Spleen (tissue), 7 donors: ENCODE data around the gene NRDE2.

Source experiments
- POLR2A ChIP-seq, 3 donors: fragments of 450-650 bp; IDR thresholded peaks; one replicate each; pipeline ENCODE4 v1.5.1; 2017; ENCODE audit warnings: antibody characterized with exemption in 3 of 3, mild to moderate bottlenecking in 1 of 3
- TF ChIP-seq, protein P1 (sequence below), 11 experiments: fragments of 200-600 bp in 7 of 11; fragments of 450-650 bp in 4 of 11; sonication (generic) in 4 of 11; IDR thresholded peaks in 8 of 11; conservative IDR thresholded peaks in 3 of 11; 1 replicate in 7 of 11; 2 replicates in 4 of 11; pipeline versions ENCODE4 v1.4.0 to v1.8.0; 2016 to 2021; ENCODE audit warnings: antibody characterized with exemption in 11 of 11, inconsistent platforms in 4 of 11, mild to moderate bottlenecking in 1 of 11
- donor health status: DM: no; HTN: no; CAD: no; lungs with moderate emphysema.
- donor health status: DM: no; HTN: no; CAD: no.
- donor health status: DM: no; HTN: no; CAD: no.

DNA sequence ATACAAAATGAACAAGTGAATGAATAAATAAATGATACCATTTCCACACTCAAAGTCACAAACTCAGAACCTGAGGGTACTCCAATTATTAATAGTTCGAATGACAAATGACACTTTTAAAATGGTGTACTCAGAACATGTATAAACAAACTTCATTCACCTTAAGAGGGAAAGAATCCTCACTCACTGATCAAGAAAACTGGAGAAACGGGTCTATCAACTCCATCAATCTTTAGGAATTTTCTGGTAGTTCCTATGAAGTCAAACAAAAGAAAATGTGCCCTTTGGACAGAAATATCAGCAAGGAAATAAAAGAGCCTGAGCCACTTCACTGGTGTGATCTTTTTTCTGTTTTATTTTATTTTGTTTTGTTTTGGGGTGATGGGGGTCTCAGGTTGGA lies 5.2 kb upstream of the NRDE2 start:
- TF ChIP-seq, protein P1, sequence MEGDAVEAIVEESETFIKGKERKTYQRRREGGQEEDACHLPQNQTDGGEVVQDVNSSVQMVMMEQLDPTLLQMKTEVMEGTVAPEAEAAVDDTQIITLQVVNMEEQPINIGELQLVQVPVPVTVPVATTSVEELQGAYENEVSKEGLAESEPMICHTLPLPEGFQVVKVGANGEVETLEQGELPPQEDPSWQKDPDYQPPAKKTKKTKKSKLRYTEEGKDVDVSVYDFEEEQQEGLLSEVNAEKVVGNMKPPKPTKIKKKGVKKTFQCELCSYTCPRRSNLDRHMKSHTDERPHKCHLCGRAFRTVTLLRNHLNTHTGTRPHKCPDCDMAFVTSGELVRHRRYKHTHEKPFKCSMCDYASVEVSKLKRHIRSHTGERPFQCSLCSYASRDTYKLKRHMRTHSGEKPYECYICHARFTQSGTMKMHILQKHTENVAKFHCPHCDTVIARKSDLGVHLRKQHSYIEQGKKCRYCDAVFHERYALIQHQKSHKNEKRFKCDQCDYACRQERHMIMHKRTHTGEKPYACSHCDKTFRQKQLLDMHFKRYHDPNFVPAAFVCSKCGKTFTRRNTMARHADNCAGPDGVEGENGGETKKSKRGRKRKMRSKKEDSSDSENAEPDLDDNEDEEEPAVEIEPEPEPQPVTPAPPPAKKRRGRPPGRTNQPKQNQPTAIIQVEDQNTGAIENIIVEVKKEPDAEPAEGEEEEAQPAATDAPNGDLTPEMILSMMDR (IDR thresholded peaks at IDR 0.05 in 8 of 11, conservative IDR thresholded peaks at IDR 0.05 in 3 of 11): no peak
- no peak for TF ChIP-seq POLR2A (IDR thresholded peaks at IDR 0.05)
